Right ventricle myocardium superior (tissue), 1 donor: ENCODE data around the gene MLEC. TPM values are rescaled to one million over a fixed set of nuclear protein-coding genes. Genes with fewer than 3 reads are reported as not detected.

Experiments
- total RNA-seq: library from RNA; stranded (reverse); fragmentation: NEBNext Ultra II Directional; extraction: Animal tissue kit (Norgen Biotek cat#: 25700); gene quantifications from one replicate; pipeline ENCODE4 v1.2.1, GENCODE V29; 2021
- donor health status: DM: no; HTN: yes; CAD: no; lungs with severe emphysema.

Gene MLEC
- total RNA-seq, 1 donor from 2014 or later: 125 TPM

Other genes starting within 250 kb of the MLEC start
- gene COX6A1, start 249.0 kb upstream of the MLEC start, total RNA-seq: 119 TPM
- 15.1 TPM for gene TRIAP1, start 240.8 kb upstream of the MLEC start, total RNA-seq
- gene GATC, start 240.7 kb upstream of the MLEC start, total RNA-seq: 13.0 TPM
- gene SRSF9, start 217.4 kb upstream of the MLEC start, total RNA-seq: 38.9 TPM
- gene DYNLL1, start 191.0 kb upstream of the MLEC start, total RNA-seq: 154 TPM
- 44.0 TPM for gene COQ5, start 158.0 kb upstream of the MLEC start, total RNA-seq
- gene RNF10, start 152.8 kb upstream of the MLEC start, total RNA-seq: 242 TPM
- 40.9 TPM for gene POP5, start 105.7 kb upstream of the MLEC start, total RNA-seq
- gene CABP1, start 46.5 kb upstream of the MLEC start, total RNA-seq: 6.5 TPM
- gene UNC119B, start 23.3 kb downstream of the MLEC start, total RNA-seq: 13.4 TPM
- gene ACADS, start 38.7 kb downstream of the MLEC start, total RNA-seq: 113 TPM
- 28.3 TPM for gene SPPL3, start 217.2 kb downstream of the MLEC start, total RNA-seq